Measurements from ENCODE around the gene ZNF423.

Gene ZNF423

GRCh38 chr16:49859125-49859811, 3.4 kb upstream of the ZNF423 start:
- H3K27ac ChIP-seq: peak overlapping the region; percentile 58 to 94
- H3K4me3 ChIP-seq: peak overlapping the region; percentile 88
- TF ChIP-seq CTCF (IDR thresholded peaks at IDR 0.05): no peak
- DNase-seq (ENCODE audit: low spot score): peak; percentile 83

- peak; percentile 86 for DNase-seq (ENCODE audit: low spot score)
- no peak for TF ChIP-seq CTCF (IDR thresholded peaks at IDR 0.05)
- Histone ChIP-seq H3K4me3 (peak overlapping the region; percentile 88), H3K27ac (peak overlapping the region; percentile 58 to 94)
Observed at GRCh38 chr16:49858200-49859124, 2.5 kb upstream of the ZNF423 start.

GRCh38 chr16:49857423-49858181, 1.7 kb upstream of the ZNF423 start:
- peak; percentile 84 for DNase-seq (ENCODE audit: low spot score)
- peak; percentile 74 for TF ChIP-seq CTCF (IDR thresholded peaks at IDR 0.05)
- peak overlapping the region; percentile 58 to 94 for H3K27ac ChIP-seq
- H3K4me3 ChIP-seq: peak overlapping the region; percentile 88

GRCh38 chr16:49856672-49857330, 889 bp upstream of the ZNF423 start:
- DNase-seq (ENCODE audit: low spot score): peak; percentile 87
- Histone ChIP-seq H3K27ac (peak overlapping the region in 1 of 2 donors; percentile 94), H3K4me3 (peak overlapping the region; percentile 88)
- no peak for TF ChIP-seq CTCF (IDR thresholded peaks at IDR 0.05)

GRCh38 chr16:49855280-49855821, 561 bp downstream of the ZNF423 start:
- Histone ChIP-seq H3K27ac (peak overlapping the region; percentile 66 to 94), H3K4me3 (peak overlapping the region; percentile 88)
- peak; percentile 90 for DNase-seq (ENCODE audit: low spot score)
- no peak for TF ChIP-seq CTCF (IDR thresholded peaks at IDR 0.05)

GRCh38 chr16:49854796-49855203, 1.1 kb downstream of the ZNF423 start:
- no peak for DNase-seq (ENCODE audit: low spot score)
- no peak for TF ChIP-seq CTCF (IDR thresholded peaks at IDR 0.05)
- Histone ChIP-seq H3K27ac (peak overlapping the region; percentile 66 to 94), H3K4me3 (peak overlapping the region; percentile 88)
